Measurements from ENCODE around the gene EPB41L1. TPM values are rescaled to one million over a fixed set of nuclear protein-coding genes. Genes with fewer than 3 reads are reported as not detected.

EPB41L1 gene
- total and polyA plus RNA-seq, 12 donors, result 7.5 to 21.7 (median 15.8) TPM

DNA sequence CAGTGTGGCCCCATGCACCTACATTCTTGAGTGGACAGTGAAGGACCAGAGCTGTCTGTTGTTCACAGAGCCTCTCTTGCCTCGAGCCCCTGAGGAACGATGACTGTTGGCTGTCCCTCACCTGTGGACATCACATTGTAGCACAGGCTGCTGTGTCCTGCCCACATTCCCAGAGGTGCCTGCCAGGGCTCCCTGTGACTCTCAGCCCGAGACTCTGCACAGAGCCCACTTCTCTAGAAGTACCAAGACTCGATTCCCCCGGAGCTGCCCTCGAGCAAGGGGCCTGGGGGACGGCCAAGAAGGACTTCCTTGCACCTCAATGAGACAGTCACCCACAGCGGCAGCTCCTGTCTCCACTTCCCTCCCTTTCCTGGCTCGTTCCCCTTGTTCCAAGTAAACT lies 123.0 kb downstream of the EPB41L1 start:
- peaks cover 0 to 67% (median 51%) of the 10 kb centered on the region in 7 donors for H3K27me3 ChIP-seq
- DNase-seq, result no peak

DNA sequence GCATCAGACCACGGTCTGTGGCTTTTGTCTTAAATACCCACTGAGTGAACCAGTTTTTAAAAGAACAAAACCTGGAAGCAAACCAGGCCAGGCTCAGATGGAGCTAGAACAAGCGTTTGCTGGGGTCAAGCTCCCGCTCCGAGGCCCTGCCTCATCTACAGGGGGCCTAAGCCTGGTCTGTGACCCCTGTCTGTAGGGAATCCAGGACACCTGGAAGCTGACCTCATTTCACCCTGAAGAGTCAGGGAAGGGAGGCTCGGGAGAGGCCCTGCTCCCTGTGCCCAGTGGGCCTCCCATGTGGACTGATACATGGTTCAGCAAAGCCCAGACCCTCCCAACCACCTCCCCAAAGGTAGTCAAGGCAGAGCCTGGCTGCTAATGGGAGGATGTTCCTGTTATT lies 124.8 kb downstream of the EPB41L1 start:
- ATAC-seq, result no peak
- no peaks in the 10 kb centered on the region for H3K36me3 ChIP-seq
- H3K27me3 ChIP-seq, result peaks cover 0 to 52% (median 39%) of the 10 kb centered on the region in 7 donors
- H3K4me1 ChIP-seq, result no peaks in the 10 kb centered on the region
- no peak overlapping the region for H3K27ac ChIP-seq
- H3K4me3 ChIP-seq, result no peak overlapping the region
- no peak for DNase-seq
- intact Hi-C loops (cut with DNase I), result loop anchor here in 3 of 10 donors (10.0 kb wide), 2 partner anchors 155 to 165 kb away; no protein-coding TSS in a partner anchor
- peaks cover 0 to 3% (median 0%) of the 10 kb centered on the region in 11 donors for H3K9me3 ChIP-seq
- WGBS, 2 donors, result 71 to 72% methylated on average over 5 of the region's 5 CpGs
- TF ChIP-seq CTCF (IDR thresholded peaks at IDR 0.05), result no peak

More for the DNA sequence above, 123.0 kb downstream of the EPB41L1 start:
- no peak for ATAC-seq
- intact Hi-C loops (cut with DNase I), result loop anchor here in 3 of 10 donors (10.0 kb wide), 2 partner anchors 157 to 167 kb away; no protein-coding TSS in a partner anchor
- TF ChIP-seq CTCF (IDR thresholded peaks at IDR 0.05), result no peak
- Histone ChIP-seq H3K36me3 (no peaks in the 10 kb centered on the region), H3K27ac (no peak overlapping the region), H3K4me1 (no peaks in the 10 kb centered on the region), H3K9me3 (peaks cover 0 to under 1% (median 0%) of the 10 kb centered on the region in 11 donors), H3K4me3 (no peak overlapping the region)
- 66 to 70% methylated on average over 9 of the region's 9 CpGs for WGBS, 2 donors

DNA sequence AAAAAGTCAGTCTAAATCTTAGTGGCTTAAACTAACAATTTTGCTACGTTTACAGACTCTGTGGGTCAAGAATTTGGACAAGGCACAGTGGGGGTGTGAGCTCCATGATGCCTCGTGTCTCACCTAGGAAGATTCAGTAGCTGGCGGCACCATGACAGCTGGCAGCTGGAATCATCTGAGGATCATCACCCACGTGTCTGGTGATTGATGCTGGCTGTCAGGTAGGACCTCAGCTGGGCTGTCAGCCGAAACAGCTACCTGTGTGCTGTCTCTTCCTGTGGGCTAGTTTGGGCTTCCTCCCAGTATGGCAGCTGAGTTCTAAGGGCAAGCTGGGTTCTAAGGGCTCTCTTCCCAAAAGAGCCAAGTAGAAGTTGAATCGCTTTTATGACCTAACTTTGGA lies 125.2 kb downstream of the EPB41L1 start:
- peaks cover 0 to 3% (median 0%) of the 10 kb centered on the region in 11 donors for H3K9me3 ChIP-seq
- H3K36me3 ChIP-seq, result no peaks in the 10 kb centered on the region
- intact Hi-C loops (cut with DNase I), result loop anchor here in 3 of 10 donors (10.0 kb wide), 2 partner anchors 155 to 165 kb away; no protein-coding TSS in a partner anchor
- DNase-seq (no peak), ATAC-seq (no peak)
- H3K4me3 ChIP-seq, result no peak overlapping the region
- 74 to 75% methylated on average over 6 of the region's 6 CpGs for WGBS, 2 donors
- no peak for TF ChIP-seq CTCF (IDR thresholded peaks at IDR 0.05)
- H3K27me3 ChIP-seq, result peaks cover 0 to 52% (median 35%) of the 10 kb centered on the region in 7 donors
- H3K4me1 ChIP-seq, result no peaks in the 10 kb centered on the region
- no peak overlapping the region for H3K27ac ChIP-seq

DNA sequence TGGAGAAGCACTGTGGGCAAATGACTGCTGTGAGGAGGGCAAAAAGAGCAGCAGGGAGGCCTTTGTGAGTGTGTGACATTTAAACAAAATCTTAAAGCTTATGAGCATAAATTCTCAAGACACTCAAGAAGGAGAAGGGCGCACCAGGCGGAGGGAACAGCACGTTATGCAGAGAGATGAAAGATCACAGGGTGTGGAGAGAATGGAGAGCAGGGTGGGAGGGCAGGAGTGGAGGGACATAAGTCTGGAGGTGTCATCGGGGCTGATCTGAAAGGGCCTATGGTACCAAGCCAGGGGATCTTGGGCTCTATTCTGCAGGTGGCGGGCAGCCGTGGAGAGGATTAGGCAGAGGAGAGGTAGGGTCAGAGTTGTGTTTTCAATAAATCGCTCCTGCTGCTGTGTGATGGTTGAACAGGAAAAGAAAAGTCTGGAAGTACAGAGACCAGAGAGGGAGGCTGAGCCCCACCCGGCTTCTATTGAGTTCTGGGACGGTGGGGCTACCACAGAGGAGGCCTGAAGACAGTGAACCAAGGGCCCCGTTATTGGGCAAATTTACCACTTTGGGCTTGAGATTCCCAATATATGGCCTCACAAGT lies 127.3 kb downstream of the EPB41L1 start:
- H3K9me3 ChIP-seq, result peaks cover 0 to 3% (median 0%) of the 10 kb centered on the region in 11 donors
- no peak for TF ChIP-seq CTCF (IDR thresholded peaks at IDR 0.05)
- H3K4me1 ChIP-seq, result no peaks in the 10 kb centered on the region
- DNase-seq (no peak), ATAC-seq (no peak)
- H3K4me3 ChIP-seq, result no peak overlapping the region
- H3K36me3 ChIP-seq, result no peaks in the 10 kb centered on the region
- no peak overlapping the region for H3K27ac ChIP-seq
- 84 to 90% methylated on average over 10 of the region's 10 CpGs for WGBS, 2 donors
- intact Hi-C loops (cut with DNase I), result no loop called here
- H3K27me3 ChIP-seq, result peaks cover 0 to 64% (median 35%) of the 10 kb centered on the region in 7 donors

Other genes with a start within 250 kb of the EPB41L1 start
- 10 to 100 TPM; 29.9 to 55.8 (median 39.9) TPM for gene SCAND1, start 200.2 kb upstream of the EPB41L1 start, total RNA-seq
- 100 to 1,000 TPM; 115 to 217 TPM for gene SCAND1, start 200.2 kb upstream of the EPB41L1 start, polyA plus RNA-seq
- 1 to 10 TPM; 2.1 to 6.0 (median 3.0) TPM for gene CNBD2, start 186.2 kb upstream of the EPB41L1 start, total RNA-seq
- 10 to 100 TPM in 1 of 2 donors, 1 to 10 TPM in 1; 6.8 to 18.0 TPM for gene CNBD2, start 186.2 kb upstream of the EPB41L1 start, polyA plus RNA-seq
- 10 to 100 TPM; 13.9 to 20.5 (median 15.2) TPM for gene AAR2, start 81.7 kb downstream of the EPB41L1 start, total RNA-seq
- 10 to 100 TPM in 1 of 2 donors, 1 to 10 TPM in 1; 7.8 to 22.7 TPM for gene AAR2, start 81.7 kb downstream of the EPB41L1 start, polyA plus RNA-seq
- 10 to 100 TPM; 40.6 to 74.4 (median 60.7) TPM for gene DLGAP4, start 151.6 kb downstream of the EPB41L1 start, total RNA-seq
- 10 to 100 TPM; 34.0 to 56.0 TPM for gene DLGAP4, start 151.6 kb downstream of the EPB41L1 start, polyA plus RNA-seq